Stimulated activated CD8-positive, alpha-beta memory T cell treated with anti-CD3 and anti-CD28 coated beads, Interleukin-7, amount 100 ng/mL, for 48 hours (primary cell): ENCODE results near the gene ING2.
"Not testable (repeated sequence)": the region's sequence is repeated elsewhere in the genome, so short reads cannot be mapped to it uniquely, and the experiment has no call there.

Source experiments
- DNase-seq, 2 donors: peaks; one replicate each; pipeline ENCODE4 v3.0.0-alpha.2; 2020; ENCODE audit warnings: low read depth in 1 of 2; ENCODE audit errors: extremely low read depth in 1 of 2

The ING2 gene, protein sequence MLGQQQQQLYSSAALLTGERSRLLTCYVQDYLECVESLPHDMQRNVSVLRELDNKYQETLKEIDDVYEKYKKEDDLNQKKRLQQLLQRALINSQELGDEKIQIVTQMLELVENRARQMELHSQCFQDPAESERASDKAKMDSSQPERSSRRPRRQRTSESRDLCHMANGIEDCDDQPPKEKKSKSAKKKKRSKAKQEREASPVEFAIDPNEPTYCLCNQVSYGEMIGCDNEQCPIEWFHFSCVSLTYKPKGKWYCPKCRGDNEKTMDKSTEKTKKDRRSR

DNA sequence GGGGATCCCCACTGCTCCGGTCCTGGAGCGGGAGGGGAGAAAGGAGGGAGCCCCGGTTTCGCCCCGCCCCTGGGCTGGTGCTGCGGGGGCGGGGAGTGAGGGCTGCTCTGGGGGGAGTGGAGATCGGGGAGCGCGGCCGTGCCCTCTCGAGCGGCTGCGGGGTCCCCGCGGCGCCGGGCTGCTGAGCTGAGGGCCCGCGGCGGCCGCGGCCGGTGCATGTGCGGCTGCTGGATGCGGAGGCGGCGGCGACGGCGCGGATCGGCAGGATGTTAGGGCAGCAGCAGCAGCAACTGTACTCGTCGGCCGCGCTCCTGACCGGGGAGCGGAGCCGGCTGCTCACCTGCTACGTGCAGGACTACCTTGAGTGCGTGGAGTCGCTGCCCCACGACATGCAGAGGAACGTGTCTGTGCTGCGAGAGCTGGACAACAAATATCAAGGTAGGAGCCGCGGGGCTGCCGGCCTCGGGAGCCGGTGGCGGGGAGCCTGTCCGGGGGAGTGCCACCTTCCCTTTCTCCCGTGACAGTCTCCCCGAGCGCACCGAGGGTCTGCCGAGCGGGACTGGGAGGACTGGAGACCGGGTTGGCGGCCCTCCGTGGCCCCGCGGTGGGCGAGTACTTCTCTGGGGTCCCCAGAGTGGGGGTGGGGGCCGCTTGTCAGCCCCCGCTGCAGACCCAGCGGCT is at the start of gene ING2:
Gene ING2 (plus strand): TSS at position 129 of the 681 bp plus-strand sequence. CDS start 138 bp downstream, at position 267.
- DNase-seq: no peak

DNA sequence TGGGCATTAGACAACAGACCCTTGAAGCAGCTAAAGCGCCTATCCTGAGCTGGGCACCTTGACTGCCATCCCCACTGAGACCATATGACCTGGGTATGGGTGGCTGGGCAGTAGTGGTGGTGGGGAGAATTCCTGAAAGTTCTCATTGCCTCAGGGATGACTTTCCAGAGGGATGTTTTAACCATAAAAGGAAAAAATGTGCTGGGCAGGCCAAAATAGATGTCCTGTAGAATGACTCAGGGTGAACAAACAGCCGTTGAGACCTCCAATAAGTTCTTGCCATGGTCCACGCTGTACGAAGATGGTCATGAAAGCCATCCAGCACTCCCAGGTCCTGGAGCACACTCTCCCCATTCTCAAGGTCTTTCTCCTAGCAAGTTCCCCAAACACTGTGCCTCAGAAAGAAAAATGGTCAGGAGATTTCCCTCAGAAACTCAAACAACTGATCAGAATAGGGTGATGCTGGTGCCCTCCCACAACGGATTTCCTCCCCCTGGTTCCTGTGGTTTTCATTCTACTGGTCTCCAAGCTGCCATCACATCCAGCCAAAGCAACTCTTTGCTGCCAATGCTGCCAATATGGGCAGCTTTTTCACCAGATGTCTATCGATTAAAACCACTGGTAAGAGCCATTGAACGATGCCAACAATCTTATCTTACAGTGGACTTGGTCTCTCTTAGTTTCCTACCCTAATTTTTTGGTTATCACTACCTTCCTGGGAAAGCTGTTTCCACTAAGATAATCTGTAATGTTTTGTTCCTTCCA is 49.2 kb upstream of the ING2 start:
- no peak for DNase-seq

DNA sequence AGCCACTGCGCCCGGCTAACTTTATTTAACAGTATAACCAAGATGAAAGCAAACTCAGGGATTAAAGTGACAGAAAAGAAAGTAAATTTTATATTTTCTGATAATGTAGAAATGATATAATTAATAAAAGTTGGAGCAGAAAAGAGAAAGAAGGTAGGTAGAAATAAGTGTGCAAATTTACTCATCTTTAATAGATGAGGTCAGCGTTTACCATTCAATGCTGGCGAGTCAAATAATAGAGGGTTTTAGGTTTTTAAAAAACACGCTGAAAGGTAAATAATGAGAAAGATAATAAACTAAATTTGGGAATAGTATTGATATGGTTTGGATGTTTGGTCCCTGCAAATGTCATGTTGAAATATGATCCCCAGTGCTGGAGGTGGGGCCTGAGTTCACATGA is 46.9 kb upstream of the ING2 start:
- DNase-seq: no peak

DNA sequence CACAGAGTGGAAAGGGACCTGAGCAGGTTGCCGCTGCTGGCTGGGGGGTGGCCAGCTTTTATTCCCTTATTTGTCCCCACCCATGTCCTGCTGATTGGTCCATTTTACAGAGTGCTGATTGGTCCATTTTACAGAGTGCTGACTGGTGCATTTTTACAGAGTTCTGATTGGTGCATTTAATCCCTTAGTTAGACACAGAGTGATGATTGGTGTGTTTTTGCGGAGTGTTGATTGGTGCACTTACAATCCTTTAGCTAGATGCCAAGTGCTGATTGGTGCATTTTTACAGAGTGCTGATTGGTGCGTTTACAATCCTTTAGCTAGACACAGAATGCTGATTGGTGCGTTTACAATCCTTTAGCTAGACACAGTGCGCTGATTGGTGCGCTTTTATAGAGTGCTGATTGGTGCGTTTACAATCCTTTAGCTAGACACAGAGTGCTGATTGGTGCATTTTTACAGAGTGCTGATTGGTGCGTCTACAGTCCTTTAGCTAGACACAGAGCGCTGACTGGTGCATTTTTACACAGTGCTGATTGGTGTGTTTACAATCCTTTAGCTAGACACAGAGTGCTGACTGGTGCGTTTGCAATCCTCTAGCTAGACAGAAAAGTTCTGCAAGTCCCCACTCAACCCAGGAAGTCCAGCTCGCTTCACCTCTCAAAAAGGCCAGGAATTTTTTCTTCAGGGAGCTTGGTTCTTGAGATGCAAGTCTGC is 40.8 kb upstream of the ING2 start:
- not testable (repeated sequence) for DNase-seq

DNA sequence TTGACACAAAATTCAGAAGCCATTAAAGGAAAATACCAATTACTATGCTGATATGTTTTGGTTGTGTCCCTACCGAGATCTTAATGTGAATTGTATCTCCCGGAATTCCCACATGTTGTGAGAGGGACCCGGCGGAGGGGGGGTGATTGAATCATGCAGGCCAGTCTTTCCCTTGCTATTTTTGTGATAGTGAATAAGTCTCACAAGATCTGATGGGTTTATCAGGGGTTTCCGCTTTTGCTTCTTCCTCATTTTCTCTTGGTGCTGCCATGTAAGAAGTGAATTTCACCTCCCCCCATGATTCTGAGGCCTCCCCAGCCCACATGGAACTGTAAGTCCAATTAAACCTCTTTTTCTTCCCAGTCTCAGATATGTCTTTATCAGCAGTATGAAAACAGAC is 39.0 kb upstream of the ING2 start:
- not testable (repeated sequence) for DNase-seq

DNA sequence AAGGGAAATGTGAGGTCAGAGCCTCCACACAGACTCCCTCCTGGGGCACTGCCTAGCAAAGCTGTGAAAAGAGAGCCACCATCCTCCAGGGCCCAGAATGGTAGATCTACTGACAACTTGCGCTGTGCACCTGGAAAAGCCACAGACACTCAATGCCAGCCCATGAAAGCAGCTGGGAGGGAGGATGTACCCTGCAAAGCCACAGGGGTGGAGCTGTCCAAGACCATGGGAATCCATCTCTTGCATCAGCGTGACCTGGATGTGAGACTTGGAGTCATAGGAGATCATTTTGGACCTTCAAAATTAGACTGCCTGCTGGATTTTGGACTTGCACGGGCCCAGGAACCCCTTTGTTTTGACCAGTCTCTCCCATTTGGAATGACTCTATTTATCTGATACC is 37.6 kb upstream of the ING2 start:
- DNase-seq: no peak

DNA sequence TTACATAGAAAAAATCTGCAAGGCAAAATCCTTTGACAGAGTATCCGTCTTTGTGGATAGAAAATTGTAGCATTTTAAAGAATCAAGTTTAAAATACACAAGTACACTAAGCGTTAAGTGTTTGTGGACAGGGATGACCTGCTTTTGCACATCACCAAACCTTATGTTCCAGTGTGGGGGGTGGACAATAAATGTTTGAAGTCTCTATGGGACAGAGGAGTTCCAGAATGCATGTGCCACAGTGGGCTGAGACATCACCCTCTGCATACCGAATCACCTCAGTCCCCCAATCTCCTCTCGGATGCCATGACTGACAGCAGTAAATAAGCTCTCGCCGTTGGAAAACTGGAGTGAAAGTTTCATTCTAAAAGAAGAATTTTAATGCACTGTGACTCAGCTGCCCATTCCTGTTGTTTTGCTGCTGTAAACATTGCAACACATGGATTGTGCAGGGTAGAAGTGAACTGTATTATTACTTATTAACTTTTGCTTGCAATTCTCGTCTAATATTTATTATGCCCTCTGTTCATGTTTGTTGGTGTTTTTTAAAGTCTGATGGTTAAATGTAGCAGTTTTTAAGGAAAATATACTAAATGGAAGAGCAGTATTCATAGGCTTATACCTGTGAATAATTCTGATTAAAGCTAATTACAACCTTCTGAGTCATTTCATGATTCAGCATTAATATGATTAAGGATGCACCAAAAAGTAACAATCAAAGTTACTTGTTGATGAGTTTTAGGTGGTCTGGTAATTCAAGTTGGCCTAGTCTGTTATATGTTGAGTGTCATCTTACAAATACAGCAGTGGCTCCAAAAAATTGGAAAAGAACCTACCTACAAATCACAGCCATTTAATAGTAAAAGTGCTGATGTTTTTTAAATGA is 36.4 kb upstream of the ING2 start:
- no peak for DNase-seq

DNA sequence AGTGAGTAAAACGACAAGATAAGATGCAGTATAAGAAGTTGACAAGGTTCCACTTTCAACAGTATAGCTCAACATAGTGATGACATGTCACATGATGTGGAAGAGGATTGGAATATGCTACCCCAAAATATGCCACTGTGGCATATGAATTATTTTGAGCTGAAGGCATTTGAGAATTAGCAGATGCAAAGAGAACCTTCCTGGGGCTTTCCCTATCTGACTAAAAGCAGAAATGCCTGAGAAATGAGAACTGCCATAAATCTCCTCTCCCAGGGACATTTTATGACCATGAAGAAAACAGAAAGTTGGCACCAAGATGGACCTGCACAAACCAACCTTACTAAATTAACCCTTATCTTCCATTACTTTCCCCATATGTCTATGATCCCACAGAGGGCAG is 35.6 kb upstream of the ING2 start:
- DNase-seq: no peak

DNA sequence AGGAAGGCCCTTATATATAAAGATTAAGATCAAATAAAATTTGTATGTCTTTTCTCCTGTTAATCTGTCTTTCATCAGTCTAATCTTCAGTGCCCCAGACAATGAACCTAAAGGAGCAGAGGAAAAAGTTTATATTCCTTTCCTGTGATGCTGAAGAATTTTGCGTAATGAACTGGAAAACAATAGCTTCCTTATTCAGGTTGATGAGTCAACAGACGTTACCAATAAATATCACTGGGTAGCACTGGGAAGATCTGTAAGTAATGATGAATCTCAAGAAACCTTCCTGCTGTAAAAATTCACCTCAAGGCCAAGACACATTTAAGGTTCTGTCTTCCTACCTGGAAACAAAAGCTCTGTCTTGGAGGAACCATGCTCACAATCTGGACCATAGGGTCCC is 34.9 kb upstream of the ING2 start:
- no peak for DNase-seq

DNA sequence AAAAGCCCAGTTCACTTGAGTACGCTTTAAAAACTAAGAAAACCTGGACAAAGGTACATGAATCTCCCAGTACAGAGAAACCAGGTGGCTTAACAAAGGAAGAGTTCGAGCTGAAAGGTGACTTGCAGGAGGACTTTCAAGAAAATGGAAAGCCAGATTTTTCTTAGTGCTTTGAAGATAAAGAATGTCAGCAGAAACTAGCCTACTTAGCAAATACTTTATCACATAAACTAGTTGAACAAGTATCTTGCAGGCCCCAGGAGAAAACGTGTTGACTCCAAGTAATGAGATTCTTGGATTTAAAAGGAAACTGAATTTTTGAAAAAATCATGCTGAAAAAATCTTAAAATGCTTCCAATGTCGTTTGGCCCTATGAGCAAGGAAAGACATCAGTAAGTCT is 34.0 kb upstream of the ING2 start:
- DNase-seq: no peak

DNA sequence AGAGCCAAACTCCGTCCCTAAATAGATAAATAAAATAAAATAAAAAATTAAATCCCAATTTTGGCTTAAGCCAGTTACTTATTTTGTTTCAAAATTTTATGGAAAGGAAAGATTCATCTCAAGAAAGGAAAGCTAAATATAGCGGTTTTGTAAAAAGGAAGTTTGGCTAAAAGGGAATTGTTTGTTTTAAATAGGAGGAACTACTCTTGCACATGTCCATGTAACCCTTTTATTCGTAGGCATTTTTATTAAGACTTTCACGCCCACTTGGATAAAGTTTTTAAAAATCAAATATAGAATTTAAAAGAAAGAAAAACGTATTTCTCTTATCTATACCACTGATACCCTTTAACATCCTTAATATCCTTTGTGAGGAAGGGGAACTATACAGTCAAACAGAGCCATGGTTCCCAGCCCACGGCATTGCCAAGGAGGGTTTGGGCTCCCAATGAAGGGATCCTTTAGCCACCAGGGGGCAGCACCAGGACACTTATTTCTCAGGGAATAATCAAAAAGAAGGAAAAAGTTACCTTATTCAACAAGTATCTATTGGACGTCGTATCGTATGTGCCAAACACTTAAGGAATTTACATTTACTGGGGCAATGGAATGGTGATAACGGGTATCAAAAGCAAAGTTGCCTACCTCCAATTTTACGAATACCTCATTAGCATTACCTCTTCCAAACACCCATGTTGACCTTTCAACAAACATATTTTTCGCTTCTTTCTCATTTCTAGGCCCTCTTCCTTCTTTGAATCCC is 32.7 kb upstream of the ING2 start:
- peak; percentile 20 to 67 for DNase-seq

DNA sequence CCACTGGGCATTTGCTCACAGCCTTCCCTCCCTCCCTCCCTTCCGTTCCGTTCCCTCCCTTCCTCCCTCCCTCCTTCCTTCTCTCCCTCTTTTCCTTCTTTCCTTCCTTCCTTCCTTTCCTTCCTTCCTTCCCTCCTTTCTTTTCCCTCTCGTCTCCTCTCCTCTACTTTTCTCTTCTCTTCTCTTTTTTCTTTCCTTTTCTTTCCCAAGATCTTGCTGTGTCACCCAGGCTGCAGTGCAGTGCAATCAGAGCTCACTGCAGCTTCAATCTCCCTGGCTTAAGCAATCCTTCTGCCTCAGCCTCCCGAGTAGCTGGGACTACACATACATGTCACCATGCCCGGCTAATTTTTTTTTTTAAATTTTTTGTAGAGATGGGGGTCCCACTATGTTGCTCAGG is 26.7 kb upstream of the ING2 start:
- DNase-seq: no peak

DNA sequence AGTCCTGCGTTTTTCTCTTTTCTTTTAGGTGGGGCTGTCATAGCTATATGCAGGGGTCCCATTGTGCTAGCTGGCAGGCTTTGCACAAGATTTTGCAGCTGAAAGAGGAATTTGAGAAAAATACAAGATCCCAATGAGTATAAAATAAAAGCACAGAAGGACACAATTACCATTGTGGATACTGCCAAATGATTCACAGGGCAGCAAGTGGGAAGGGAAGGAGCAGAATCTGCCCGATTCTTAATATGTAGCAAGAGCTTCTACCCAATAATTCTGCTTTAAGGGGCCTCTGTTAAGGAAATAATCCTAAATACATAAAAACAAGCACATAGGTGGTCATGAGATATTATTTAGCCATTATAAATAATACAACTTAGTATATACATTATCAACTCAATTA is 25.9 kb upstream of the ING2 start:
- no peak for DNase-seq

DNA sequence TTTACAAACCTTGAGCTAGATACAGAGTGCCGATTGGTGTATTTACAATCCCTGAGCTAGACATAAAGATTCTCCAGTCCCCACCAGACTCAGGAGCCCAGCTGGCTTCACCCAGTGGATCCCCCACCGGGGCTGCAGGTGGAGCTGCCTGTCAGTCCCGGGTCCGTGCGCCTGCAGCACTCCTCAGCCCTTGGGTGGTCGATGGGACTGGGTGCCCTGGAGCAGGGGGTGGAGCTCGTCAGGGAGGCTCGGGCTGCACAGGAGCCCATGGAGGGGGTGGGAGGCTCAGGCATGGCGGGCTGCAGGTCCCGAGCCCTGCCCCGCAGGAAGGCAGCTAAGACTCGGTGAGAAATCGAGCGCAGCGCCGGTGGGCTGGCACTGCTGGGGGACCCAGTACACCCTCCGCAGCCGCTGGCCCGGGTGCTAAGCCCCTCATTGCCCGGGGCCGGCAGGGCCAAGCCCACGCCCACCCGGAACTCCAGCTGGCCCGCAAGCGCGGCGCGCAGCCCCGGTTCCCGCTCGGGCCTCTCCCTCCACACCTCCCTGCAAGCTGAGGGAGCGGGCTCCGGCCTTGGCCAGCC is 22.3 kb upstream of the ING2 start:
- DNase-seq: not testable (repeated sequence)

DNA sequence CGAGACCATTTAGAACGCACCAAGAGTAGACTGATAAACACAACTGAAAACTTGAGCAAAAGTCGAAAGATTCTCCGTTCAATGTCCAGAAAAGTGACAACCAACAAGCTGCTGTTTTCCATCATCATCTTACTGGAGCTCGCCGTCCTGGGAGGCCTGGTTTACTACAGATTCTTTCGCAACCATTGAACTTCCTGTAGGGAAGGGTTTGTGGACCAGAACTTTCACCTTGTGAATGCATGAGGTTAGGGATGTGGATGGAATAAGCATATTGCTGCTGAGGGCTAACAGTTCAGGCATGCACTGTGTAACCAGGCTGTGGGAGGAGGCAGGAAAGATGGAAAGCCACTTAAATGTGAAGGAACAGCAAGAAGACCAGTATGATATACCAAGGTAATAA is 20.9 kb upstream of the ING2 start:
- DNase-seq: no peak

DNA sequence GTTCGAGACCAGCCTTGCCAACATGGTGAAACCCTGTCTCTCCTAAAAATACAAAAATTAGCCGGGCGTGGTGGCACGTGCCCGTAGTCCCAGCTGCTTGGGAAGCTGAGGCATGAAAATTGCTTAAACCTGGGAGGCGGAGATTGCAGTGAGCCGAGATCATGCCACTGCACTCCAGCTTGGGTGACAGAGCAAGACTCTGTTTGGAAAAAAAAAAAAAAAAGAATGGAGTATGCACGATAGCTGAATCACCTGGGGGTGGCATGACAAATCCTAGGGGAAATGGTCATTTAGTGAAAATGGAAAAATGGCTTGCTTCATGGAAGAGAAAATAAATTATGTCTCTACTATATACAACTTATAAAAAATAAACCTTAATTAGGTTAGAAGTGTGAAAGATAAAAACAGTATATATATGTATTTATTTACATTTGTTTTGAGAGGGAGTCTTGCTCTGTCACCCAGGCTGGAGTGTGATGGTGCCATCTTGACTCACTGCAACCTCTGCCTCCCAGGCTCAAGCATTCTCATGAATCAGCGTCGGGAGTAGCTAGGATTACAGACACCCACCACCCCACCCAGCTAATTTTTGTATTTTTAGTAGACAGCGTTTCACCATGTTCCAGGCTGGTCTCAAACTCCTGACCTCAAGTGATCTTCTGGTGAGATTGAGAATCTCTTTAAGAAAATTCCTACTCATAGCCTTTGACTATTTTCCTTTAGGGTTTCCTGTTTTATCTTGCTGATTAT is 19.3 kb upstream of the ING2 start:
- no peak for DNase-seq

DNA sequence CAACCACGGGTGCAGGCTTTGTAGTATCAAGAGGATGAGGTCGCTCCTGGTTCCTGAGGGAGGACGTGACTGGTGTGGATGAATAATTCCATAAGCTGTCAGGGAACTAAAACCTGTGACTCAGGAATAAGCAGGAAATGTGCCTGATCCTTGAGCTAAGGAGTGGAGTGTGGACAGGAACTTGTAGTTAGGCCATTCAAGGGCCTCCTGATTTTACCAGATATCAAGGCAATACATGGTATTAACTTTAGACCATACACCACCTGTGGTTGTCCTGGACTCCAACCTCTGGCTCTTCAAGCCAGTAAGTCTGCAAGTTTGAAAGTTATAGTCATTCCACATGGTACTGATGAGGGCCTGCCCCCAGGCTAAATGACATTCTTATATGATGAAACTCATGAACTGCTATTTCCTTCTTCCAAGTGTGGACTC is 12.1 kb upstream of the ING2 start:
- DNase-seq: no peak

DNA sequence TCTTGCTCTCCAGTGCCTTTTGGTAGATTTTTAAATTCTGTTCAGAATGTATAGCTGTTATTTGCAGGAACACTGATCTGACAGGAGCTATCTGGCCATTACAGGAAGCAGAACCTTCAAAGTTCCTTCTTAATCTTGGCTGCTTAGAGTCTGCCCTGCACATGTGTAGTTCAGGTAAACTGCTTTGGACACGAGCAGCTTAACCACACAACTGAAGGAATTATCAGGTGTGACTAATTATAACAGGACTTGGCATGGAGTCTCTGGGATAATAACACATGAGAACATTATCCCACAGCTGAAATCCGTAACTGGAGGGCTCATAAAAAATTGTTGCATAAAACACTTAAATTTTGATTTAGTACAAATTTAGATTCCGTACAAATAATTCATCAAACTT is 11.6 kb upstream of the ING2 start:
- no peak for DNase-seq

DNA sequence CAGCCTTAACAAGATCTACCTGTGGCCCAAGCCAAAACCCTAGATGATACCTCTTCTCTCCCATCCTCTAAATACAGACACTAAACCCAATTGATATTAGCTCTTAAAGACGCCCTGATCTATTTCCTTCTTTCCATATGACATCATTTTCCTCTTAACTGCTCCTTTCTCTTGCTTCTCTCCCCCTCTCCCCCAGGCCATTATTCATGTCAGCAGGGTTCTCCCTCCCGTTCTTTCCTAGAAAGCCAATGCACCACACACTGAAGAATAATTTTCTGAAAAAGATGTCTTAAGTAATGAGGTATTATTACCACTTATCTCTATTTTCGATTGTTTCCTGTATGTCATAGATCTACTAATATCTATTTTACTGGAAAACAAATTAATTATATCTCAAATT is 9.7 kb upstream of the ING2 start:
- DNase-seq: no peak
